Ramos (cell line): ENCODE measurements around the gene CDH4.

Source experiments
- in situ Hi-C: fragments of 300-500 bp; cut with MboI; formaldehyde crosslinking; loops from one replicate; pipeline ENCODE4 v1.14.3; 2022; ENCODE audit warnings: low sequenced_read_pairs; ENCODE audit not compliant: unreplicated experiment

CDH4 gene

DNA sequence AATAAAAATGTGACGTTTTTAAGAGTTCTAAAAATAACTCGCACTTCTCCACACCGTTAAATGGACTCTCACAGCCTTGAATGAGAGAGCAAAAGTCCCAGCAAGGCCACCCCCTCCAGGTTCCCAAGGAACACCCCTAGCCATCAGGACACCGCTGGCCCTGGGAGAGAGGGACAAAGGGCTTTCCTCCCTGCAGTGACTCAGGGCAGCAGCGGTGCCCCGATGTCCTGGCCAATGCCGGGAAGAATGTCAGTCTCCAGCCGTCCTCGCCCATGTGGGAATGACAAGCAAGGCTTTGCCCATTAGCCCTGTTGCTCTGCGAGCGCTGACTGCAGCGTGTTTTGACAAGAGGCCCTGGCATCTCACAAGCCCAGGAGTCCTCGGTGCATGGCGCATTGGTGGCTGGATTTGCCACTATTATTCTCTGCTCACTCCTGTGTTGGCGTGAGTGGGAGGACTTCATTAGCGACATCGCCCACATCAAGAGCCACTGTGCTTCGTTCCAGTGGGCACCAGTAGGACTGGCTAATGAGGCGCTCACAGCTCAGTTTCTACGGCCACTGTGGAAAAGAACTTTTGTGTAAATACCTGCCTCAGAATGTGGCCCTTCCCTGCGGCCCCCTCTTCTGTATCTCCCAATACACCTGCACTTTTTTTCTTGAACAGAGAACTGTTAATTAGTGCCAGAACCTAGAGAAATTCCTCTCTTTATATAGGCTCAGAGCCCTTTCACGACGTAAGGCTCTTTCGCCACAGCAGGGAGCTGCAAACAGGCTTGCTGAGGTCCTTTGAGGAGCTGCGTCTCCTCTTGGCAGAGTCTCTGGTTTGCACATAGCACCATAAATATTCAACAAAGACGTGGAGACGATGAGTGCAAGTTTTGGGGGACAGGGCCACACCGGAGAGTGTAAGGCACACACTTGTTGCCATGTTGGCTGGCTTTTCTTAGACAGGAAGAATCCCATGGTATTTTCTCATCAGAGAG lies 477.0 kb downstream of the CDH4 start:
- in situ Hi-C loops = no loop called here

DNA sequence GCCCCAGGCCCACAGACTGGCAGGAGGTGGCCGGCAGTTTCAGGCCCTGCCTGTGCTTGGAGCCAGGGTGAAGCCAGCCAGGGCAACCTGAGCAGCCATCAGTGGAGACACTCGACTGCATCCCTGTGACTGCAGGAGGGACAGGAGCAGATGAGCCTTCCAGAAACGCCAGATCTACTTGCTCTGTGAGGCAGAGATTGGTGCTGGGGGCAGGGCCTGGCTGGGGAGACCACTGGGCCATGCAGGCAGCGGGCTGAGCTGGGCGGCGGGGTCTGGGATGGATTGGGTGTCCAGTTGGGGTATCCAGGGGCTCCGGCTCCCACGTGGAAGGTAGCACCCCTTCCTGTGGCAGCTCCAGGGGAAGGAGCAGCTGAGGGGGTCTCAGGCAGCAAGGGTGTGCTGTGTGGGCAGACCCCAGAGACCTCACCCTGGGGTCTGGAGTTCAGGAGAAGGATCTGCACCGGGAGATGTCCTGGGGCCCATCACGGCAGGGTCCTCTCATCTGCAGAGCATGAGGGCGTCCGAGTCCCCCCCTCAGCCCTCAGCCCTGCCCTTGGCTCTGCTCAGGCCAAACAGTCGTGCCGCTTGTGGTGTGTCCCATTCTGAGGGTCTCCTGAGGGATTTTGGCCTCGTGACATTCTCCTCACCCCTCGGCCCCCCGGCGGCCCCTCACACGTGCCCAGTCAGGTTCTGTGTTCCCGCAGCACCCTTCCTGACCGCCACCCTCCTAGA lies 478.7 kb downstream of the CDH4 start:
- in situ Hi-C loops = no loop called here

DNA sequence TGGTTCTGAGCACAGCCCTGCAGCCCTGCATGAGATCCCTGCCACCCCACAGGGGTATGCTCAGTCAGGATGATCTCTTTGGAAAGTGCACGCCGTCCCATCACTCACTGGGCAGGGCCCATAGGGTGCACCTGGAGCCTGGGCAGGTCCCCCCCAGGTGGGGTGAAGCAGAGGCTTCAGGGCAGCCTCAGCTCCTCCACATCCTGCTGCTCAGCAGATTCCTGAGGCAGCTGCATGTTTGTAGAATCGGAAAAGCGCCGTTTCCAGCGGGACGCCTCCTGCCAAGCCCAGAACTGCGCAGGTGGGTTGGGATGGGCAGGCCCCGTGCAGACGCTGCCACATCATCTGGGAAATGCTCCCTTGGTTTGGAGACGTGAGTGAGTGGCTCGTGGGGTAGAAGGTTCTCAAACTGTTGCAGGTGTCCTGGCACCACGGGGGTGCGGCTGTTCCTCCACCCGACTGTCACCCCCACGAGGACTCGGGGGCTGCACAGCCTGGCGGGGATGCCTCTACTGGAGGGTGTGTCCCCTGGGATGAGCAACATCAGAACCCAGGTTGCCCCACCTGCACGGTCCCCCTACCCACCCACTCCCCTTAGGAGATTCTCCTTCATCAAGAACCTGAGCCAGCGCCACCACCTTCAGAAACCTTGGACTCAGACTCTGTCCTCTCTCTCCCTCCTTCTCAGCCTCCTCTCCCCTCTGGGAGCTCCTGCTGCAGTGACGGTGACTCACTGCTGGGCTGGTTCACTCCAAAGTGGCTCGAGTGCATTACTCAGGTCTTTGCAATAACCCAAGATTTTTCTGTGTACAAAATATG lies 479.5 kb downstream of the CDH4 start:
- in situ Hi-C loops = no loop called here

- in situ Hi-C loops = no loop called here
These were observed 480.6 kb downstream of the CDH4 start for GRCh38 chr20:61732511-61733210.

- in situ Hi-C loops = no loop called here
These were observed 481.2 kb downstream of the CDH4 start for GRCh38 chr20:61733216-61733615.

DNA sequence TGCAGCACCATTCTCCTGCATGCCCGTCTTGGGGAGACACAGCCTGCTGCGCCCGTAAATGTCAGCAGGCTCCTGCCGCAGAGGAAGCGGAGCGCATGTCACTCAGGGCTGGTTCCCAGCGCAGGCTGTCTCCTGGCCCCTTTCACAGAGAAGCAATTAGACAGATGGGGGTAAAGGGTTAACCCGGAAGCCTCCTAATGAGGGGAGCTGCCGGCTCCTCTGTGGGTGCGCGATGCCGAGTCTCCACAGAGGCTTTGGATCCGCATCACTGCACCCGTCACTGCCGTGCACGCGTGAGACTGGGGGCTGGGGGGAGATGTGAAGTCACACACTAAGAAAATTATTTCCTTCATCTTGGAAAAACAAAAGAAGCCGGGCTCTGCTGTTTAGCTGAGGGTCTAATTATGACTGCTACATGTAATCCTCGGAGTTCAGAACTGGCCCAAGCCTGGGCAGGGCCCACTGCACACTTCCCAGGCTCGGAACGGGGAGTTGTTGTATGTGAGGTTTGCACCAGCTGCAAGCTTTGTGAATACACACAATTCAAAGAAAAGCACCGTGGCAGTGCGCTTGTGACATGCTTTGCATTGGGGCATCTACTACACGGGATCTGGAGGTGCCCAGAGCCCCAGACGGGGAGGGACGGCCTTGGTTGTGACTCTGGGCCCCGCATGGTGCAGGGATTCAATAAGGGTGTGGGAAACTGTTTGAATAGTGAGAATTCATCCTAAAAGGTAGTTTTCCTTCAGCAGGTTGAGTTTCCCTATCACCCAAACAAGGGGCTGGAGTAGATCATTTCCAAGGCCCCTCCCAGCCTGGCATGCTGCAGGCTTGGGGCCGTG lies 482.1 kb downstream of the CDH4 start:
- in situ Hi-C loops = no loop called here

- in situ Hi-C loops = no loop called here
These were observed 482.9 kb downstream of the CDH4 start for GRCh38 chr20:61734733-61735502.

DNA sequence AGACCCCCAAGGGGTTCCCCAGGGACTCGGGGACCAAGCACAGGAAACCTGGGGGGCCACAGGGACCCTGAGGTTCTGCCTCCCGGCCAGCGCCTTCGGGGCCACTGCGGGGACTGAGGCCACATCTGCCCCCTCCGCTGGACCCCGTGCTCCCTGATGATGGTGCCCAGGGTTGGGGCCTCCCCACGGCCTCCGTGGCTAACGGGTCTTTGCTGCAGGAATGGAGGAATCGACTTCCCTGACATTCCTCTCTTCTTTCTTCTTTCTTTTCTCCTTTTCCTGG lies 483.4 kb downstream of the CDH4 start:
- in situ Hi-C loops = no loop called here

- in situ Hi-C loops = no loop called here
These were observed 484.1 kb downstream of the CDH4 start for GRCh38 chr20:61736001-61736635.

- in situ Hi-C loops = no loop called here
These were observed 484.8 kb downstream of the CDH4 start for GRCh38 chr20:61736751-61737310.

- in situ Hi-C loops = no loop called here
These were observed 485.3 kb downstream of the CDH4 start for GRCh38 chr20:61737346-61737745.

DNA sequence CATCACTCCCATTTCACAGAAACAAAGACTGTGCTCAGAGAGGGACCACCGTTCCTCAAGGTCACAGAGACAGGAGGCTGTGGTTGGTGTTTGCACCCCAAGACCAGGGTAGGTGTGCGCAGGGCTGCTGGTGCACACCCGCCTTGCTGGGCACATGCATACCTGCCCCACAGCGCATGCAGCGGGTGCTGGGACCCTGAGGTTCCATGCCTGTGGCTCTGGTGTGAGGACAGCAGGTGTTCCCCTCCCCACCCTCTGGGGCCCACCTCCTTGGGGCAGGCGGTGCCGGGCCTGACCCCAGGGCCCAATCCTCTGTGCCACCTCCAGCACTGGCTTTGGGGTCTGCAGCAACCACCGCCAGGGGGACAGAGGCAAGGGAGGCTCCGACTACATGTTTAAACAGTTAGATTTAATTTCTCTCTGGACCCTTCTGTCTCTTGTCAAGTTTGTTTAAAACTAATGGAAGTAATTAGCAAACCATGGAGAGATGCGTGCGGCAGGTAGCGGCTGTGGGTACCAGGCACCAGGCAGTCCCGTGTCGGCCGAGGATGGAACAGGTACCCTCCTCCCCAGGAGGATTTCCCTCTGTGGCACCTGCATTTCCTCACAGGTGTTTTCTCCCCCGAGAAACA lies 485.9 kb downstream of the CDH4 start:
- in situ Hi-C loops = no loop called here

DNA sequence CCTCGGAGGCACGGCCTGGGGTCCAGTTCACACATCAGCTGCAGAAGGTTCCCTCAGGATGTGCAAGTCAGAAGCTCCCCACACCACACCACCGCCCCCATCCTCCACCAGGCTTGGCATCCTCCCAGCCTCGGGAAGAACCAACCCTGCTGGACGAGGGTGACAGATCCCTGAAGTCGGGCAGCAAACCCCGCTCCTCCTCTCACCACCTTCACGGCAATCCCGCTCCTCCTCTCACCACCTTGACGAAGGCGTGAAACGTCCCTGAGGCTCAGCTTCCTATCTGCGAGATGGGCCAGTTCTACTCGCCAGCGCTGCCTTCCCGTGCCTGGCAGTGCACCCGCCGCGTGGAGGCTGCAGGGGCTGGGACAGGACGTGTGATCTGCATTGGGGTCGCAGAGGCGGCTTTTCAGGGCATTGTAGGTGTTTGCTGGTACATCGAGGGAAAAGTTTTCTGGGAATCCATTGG lies 486.6 kb downstream of the CDH4 start:
- in situ Hi-C loops = no loop called here

DNA sequence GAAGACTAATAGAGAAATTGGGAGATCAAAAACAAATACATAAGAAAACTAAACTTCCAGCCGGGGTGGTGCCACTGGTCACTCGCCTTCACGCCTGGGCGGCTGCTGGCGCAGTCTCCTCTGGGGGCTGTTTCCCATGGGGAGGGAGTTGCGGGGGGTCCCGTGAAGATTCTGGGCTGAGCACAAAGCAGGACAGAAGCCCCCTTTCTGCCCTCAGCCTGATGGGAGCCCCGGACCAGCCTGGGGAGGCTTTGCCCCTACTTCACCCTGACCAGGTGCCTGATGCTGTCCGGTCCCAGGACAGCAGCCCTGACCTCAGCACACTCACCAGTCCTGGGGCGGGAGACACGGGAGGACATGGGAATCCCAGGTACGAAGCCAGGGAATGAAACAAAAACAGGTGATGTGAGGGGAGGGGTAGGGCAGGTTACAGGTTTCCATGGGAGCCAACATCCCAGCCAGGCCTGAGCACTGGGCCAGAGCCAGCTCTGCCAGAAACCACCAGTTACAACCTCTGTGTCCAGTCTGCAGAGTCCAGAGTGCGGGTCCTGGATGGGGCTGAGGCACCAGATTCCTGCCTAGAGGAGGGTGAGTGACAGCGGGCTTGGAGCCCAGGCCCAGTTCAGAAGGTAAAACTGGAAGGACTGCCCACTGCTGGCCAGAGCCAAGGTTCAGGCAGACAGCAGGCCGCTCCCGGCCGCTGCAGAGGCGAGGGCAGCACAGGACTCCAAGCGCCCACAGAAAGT lies 487.2 kb downstream of the CDH4 start:
- in situ Hi-C loops = no loop called here

DNA sequence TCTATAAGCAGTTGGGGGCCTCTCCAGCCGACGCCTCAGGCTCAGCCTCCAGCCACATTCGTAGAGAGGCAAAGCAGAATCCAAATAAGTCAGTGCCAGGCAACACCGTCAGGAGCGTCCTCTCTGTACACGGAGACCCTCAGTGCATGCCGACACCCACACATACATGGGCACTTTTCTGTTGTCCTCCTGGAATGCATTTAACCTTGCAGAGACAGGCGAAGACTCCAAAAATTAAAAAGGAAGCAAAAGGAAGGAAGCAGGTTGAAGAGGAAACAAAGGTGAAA lies 487.7 kb downstream of the CDH4 start:
- in situ Hi-C loops = no loop called here

DNA sequence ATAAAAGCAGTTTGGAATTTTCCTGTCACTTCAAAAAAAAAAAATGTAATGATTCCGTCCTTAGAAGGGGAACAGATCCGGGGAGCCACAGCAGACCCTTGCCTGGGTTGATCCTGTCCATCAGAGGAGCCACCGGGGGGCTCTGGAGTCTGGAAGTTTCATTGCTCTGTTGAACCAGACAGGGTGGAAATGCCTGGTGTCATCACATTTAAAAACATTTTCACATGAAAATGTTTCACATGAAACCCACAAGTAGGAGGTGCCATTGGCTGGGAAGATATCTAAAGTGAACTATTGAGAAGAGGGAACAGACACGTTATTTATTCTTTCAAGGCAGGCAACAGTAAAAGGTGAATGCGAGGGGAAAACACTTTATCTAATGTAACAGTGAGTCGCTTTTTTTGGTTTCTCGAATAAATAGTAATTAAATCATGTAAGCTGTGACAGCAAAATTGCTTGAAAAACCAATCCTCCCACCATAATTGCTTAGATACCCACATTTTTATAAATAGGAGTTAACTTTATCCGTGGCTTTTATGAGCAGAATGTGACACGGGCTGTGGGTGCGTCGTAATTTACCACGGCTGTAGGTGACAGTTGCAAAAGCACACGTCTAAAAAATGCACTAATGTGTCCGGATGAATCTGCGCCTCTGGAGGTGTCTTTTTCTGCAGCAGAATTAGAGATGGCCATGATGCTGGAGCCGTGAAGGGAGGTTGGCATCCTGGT lies 490.2 kb downstream of the CDH4 start:
- in situ Hi-C loops = no loop called here
